Mesendoderm (in vitro differentiated cells): ENCODE results near the gene TRNP1.

Experiments used
- DNase-seq: peaks from one replicate; pipeline ENCODE4 v3.0.0; 2013
- H2AK5ac ChIP-seq: 2 replicates; pipeline ENCODE4 v1.6.1; 2013; ENCODE audit warnings: low read length, inconsistent platforms
- H2BK120ac ChIP-seq: 2 replicates; pipeline ENCODE4 v1.6.1; 2013; ENCODE audit warnings: low read depth, mild to moderate bottlenecking, low read length, moderate library complexity, mixed read lengths
- H2BK15ac ChIP-seq: replicated peaks from 2 replicates; pipeline ENCODE4 v1.6.1; 2013; ENCODE audit warnings: low read depth, mild to moderate bottlenecking, moderate library complexity
- H2BK5ac ChIP-seq: 2 replicates; pipeline ENCODE4 v1.6.1; 2013; ENCODE audit warnings: low read length, inconsistent platforms
- H3K18ac ChIP-seq: 2 replicates; pipeline ENCODE4 v1.6.1; 2013; ENCODE audit warnings: mild to moderate bottlenecking, low read length, mixed read lengths
- H3K23ac ChIP-seq: one replicate; pipeline ENCODE4 v1.6.1; 2013; ENCODE audit warnings: low read length
- H3K27ac ChIP-seq: 2 replicates; pipeline ENCODE4 v1.5.1; 2013; ENCODE audit warnings: low read depth, mild to moderate bottlenecking, inconsistent platforms, low read length, moderate library complexity
- H3K27me3 ChIP-seq: 2 replicates; pipeline ENCODE4 v1.6.1; 2013; ENCODE audit warnings: low read length, control low read depth, mild to moderate bottlenecking, inconsistent platforms; ENCODE audit not compliant: insufficient read depth, poor library complexity
- H3K36me3 ChIP-seq: 2 replicates; pipeline ENCODE4 v1.6.1; 2013; ENCODE audit warnings: low read length, inconsistent platforms; ENCODE audit not compliant: control insufficient read depth, insufficient read depth
- H3K4ac ChIP-seq: one replicate; pipeline ENCODE4 v1.6.1; 2013; ENCODE audit warnings: low read depth, mild to moderate bottlenecking, low read length, moderate library complexity
- H3K4me1 ChIP-seq: 2 replicates; pipeline ENCODE4 v1.6.1; 2013; ENCODE audit warnings: low read depth, low read length, inconsistent platforms; ENCODE audit not compliant: control insufficient read depth
- H3K4me2 ChIP-seq: 2 replicates; pipeline ENCODE4 v1.6.1; 2013; ENCODE audit warnings: low read length
- H3K4me3 ChIP-seq: 2 replicates; pipeline ENCODE4 v1.5.1; 2013; ENCODE audit warnings: mild to moderate bottlenecking, low read length
- H3K56ac ChIP-seq: one replicate; pipeline ENCODE4 v1.6.1; 2013; ENCODE audit warnings: low read length
- H3K79me1 ChIP-seq: 2 replicates; pipeline ENCODE4 v1.6.1; 2013; ENCODE audit warnings: low read length, inconsistent platforms
- H3K79me2 ChIP-seq: 2 replicates; pipeline ENCODE4 v1.6.1; 2013; ENCODE audit warnings: mild to moderate bottlenecking, low read length; ENCODE audit not compliant: control insufficient read depth, insufficient read depth
- H3K9ac ChIP-seq: 2 replicates; pipeline ENCODE4 v1.6.1; 2013; ENCODE audit warnings: low read length, inconsistent platforms
- H4K5ac ChIP-seq: one replicate; pipeline ENCODE4 v1.6.1; 2013; ENCODE audit warnings: low read length
- H4K8ac ChIP-seq: one replicate; pipeline ENCODE4 v1.6.1; 2013; ENCODE audit warnings: low read depth, mild to moderate bottlenecking, control low read depth, low read length, moderate library complexity
- WGBS: extraction: QIAGEN DNeasy Blood & Tissue Kit; methylation state at CpG from one replicate; pipeline ENCODE4 v1.1.7; 2013; ENCODE audit warnings: low lambda C conversion rate, missing lambda C conversion rate; ENCODE audit not compliant: insufficient coverage; ENCODE audit errors: extremely low coverage; 5-methylcytosine and 5-hydroxymethylcytosine counted together

TRNP1 gene

GRCh38 chr1:27033043-27033746 lies 39.7 kb downstream of the TRNP1 start:
- no peak overlapping the region for H3K9ac ChIP-seq
- no peak for DNase-seq
- H3K36me3 ChIP-seq = no peaks in the 10 kb centered on the region
- H2AK5ac ChIP-seq = no peak overlapping the region
- no peak overlapping the region for H3K27ac ChIP-seq
- H3K4me3 ChIP-seq = no peak overlapping the region
- no peaks in the 10 kb centered on the region for H3K79me2 ChIP-seq
- H3K18ac ChIP-seq = no peak overlapping the region
- H3K4me1 ChIP-seq = no peaks in the 10 kb centered on the region
- no peak overlapping the region for H3K4me2 ChIP-seq
- H3K56ac ChIP-seq = peak overlapping the region; percentile 56
- no peak overlapping the region for H2BK5ac ChIP-seq
- no peaks in the 10 kb centered on the region for H3K27me3 ChIP-seq
- no peaks in the 10 kb centered on the region for H3K79me1 ChIP-seq
- no peak overlapping the region for H3K4ac ChIP-seq
- WGBS = no CpG with 5 or more reads among the region's 7 CpGs
- H3K23ac ChIP-seq = no peak overlapping the region
- no peak overlapping the region for H2BK15ac ChIP-seq
- H4K5ac ChIP-seq = no peak overlapping the region
- H2BK120ac ChIP-seq = no peak overlapping the region
- no peak overlapping the region for H4K8ac ChIP-seq

DNA sequence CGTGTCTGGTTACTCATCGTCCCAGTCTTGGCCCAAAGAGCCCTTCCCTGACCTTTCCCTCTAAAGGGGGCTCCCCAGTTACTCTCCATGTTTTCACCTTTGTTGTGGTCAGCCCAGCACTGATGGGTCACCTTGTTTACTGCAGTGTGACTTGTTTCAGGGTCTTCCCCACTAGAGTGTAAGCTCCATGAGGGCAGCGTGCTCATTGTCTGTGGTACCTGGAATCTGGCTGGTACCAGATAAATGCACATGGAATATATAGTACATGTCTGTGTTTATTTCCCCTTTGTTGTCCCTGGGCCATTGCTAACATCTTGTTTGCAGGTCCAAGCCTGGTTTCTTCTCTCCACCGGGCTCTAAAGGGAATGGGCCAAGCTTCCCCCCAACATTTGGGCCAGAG lies 41.9 kb downstream of the TRNP1 start:
- Histone ChIP-seq H2BK120ac (no peak overlapping the region), H2BK15ac (no peak overlapping the region), H3K79me2 (no peaks in the 10 kb centered on the region), H3K27ac (no peak overlapping the region), H3K18ac (no peak overlapping the region), H3K23ac (no peak overlapping the region), H3K9ac (no peak overlapping the region), H2AK5ac (no peak overlapping the region), H3K36me3 (no peaks in the 10 kb centered on the region), H3K27me3 (no peaks in the 10 kb centered on the region), H3K79me1 (no peaks in the 10 kb centered on the region), H3K4ac (no peak overlapping the region), H3K4me3 (no peak overlapping the region), H4K5ac (no peak overlapping the region), H3K4me2 (no peak overlapping the region), H2BK5ac (no peak overlapping the region), H4K8ac (no peak overlapping the region), H3K4me1 (no peaks in the 10 kb centered on the region), H3K56ac (no peak overlapping the region)
- DNase-seq = no peak
- WGBS = no CpG with 5 or more reads among the region's 4 CpGs

- Histone ChIP-seq H3K9ac (no peak overlapping the region), H2BK120ac (no peak overlapping the region), H3K79me2 (no peaks in the 10 kb centered on the region), H3K23ac (no peak overlapping the region), H2BK5ac (no peak overlapping the region), H3K56ac (no peak overlapping the region), H3K4me3 (no peak overlapping the region), H3K27ac (no peak overlapping the region), H3K27me3 (no peaks in the 10 kb centered on the region), H3K36me3 (no peaks in the 10 kb centered on the region), H3K4me2 (no peak overlapping the region), H3K4ac (no peak overlapping the region), H3K18ac (no peak overlapping the region), H2AK5ac (no peak overlapping the region), H3K4me1 (no peaks in the 10 kb centered on the region), H4K5ac (no peak overlapping the region), H3K79me1 (no peaks in the 10 kb centered on the region), H4K8ac (no peak overlapping the region), H2BK15ac (no peak overlapping the region)
- WGBS = no CpG with 5 or more reads among the region's 1 CpG
- no peak for DNase-seq
Observed at GRCh38 chr1:27036718-27037117, 43.2 kb downstream of the TRNP1 start.

GRCh38 chr1:27037518-27037917 lies 44.0 kb downstream of the TRNP1 start:
- H3K27me3 ChIP-seq = no peaks in the 10 kb centered on the region
- no peak for DNase-seq
- H3K79me2 ChIP-seq = no peaks in the 10 kb centered on the region
- H2BK120ac ChIP-seq = no peak overlapping the region
- H3K4me3 ChIP-seq = no peak overlapping the region
- no peaks in the 10 kb centered on the region for H3K4me1 ChIP-seq
- H2BK15ac ChIP-seq = no peak overlapping the region
- H4K5ac ChIP-seq = no peak overlapping the region
- H2BK5ac ChIP-seq = no peak overlapping the region
- H3K4me2 ChIP-seq = no peak overlapping the region
- H3K9ac ChIP-seq = no peak overlapping the region
- H3K56ac ChIP-seq = no peak overlapping the region
- no peaks in the 10 kb centered on the region for H3K79me1 ChIP-seq
- H3K18ac ChIP-seq = no peak overlapping the region
- H3K23ac ChIP-seq = no peak overlapping the region
- H3K36me3 ChIP-seq = no peaks in the 10 kb centered on the region
- no peak overlapping the region for H4K8ac ChIP-seq
- H3K4ac ChIP-seq = no peak overlapping the region
- no peak overlapping the region for H3K27ac ChIP-seq
- H2AK5ac ChIP-seq = no peak overlapping the region
- no CpG with 5 or more reads among the region's 10 CpGs for WGBS

DNA sequence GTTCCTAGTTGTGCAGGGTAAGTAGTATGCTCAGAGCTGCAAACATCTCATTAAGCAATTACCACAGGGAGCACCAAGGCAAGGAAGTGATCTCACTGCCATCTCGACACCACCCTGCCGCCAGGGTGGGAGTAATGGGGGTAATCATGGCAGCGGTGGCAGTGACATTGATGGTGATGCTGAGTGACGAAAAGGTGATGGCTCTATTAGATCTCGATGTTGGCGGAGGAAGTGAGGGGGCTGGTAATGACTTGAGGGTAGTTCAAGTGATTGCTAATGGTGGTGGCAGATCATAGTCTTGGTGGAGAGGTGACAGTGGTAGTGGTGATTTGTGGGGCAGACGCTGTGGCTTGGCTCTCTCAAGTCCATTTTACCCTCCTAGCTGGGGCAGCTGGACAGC lies 44.5 kb downstream of the TRNP1 start:
- no peak overlapping the region for H3K27ac ChIP-seq
- H3K56ac ChIP-seq = no peak overlapping the region
- no peak overlapping the region for H2AK5ac ChIP-seq

GRCh38 chr1:27042670-27043069 lies 49.2 kb downstream of the TRNP1 start:
- no CpG with 5 or more reads among the region's 7 CpGs for WGBS
- no peak overlapping the region for H3K18ac ChIP-seq
- H3K56ac ChIP-seq = no peak overlapping the region
- H3K9ac ChIP-seq = no peak overlapping the region
- no peak overlapping the region for H2BK5ac ChIP-seq
- no peak overlapping the region for H3K4me2 ChIP-seq
- H3K36me3 ChIP-seq = no peaks in the 10 kb centered on the region
- H4K8ac ChIP-seq = no peak overlapping the region
- DNase-seq = no peak
- no peaks in the 10 kb centered on the region for H3K27me3 ChIP-seq
- H2BK120ac ChIP-seq = no peak overlapping the region
- no peaks in the 10 kb centered on the region for H3K4me1 ChIP-seq
- no peak overlapping the region for H2BK15ac ChIP-seq
- H3K79me1 ChIP-seq = no peaks in the 10 kb centered on the region
- H3K79me2 ChIP-seq = no peaks in the 10 kb centered on the region
- H3K4me3 ChIP-seq = no peak overlapping the region
- no peak overlapping the region for H3K4ac ChIP-seq
- H2AK5ac ChIP-seq = no peak overlapping the region
- no peak overlapping the region for H4K5ac ChIP-seq
- H3K27ac ChIP-seq = no peak overlapping the region
- no peak overlapping the region for H3K23ac ChIP-seq

More for the DNA sequence above, 44.5 kb downstream of the TRNP1 start:
- Histone ChIP-seq H2BK15ac (no peak overlapping the region), H3K4me1 (no peaks in the 10 kb centered on the region), H3K36me3 (no peaks in the 10 kb centered on the region), H2BK120ac (no peak overlapping the region), H3K79me1 (no peaks in the 10 kb centered on the region), H4K5ac (no peak overlapping the region), H3K9ac (no peak overlapping the region), H3K4me2 (no peak overlapping the region), H3K27me3 (no peaks in the 10 kb centered on the region), H3K4me3 (no peak overlapping the region), H3K18ac (no peak overlapping the region), H4K8ac (no peak overlapping the region), H2BK5ac (no peak overlapping the region), H3K23ac (no peak overlapping the region), H3K4ac (no peak overlapping the region), H3K79me2 (no peaks in the 10 kb centered on the region)
- no CpG with 5 or more reads among the region's 7 CpGs for WGBS
- DNase-seq = no peak
